ENCODE results near the gene MAMLD1.

MAMLD1 gene

GRCh38 chrX:150544222-150544787 is 181.2 kb downstream of the MAMLD1 start:
- DNase-seq (ENCODE audit: low read depth in 1 of 2, low spot score in 1 of 2) = no peak
- Histone ChIP-seq H3K4me3 (replicated peaks; ENCODE audit: insufficient read depth, low read length) (no peak overlapping the region), H3K27me3 (ENCODE audit: insufficient read depth, poor library complexity, severe bottlenecking) (no peaks in the 10 kb centered on the region), H3K27ac (replicated peaks) (no peak overlapping the region)
- TF ChIP-seq POLR2AphosphoS5 (IDR thresholded peaks at IDR 0.05; ENCODE audit: low read depth) (no peak), GABPA (IDR thresholded peaks at IDR 0.05; ENCODE audit: low read depth) (no peak), SPI1 (IDR thresholded peaks at IDR 0.05; ENCODE audit: borderline replicate concordance, low read depth) (no peak), CTCF (IDR thresholded peaks at IDR 0.05; ENCODE audit: insufficient read depth, low read length) (no peak)
- TF ChIP-seq, protein P1, sequence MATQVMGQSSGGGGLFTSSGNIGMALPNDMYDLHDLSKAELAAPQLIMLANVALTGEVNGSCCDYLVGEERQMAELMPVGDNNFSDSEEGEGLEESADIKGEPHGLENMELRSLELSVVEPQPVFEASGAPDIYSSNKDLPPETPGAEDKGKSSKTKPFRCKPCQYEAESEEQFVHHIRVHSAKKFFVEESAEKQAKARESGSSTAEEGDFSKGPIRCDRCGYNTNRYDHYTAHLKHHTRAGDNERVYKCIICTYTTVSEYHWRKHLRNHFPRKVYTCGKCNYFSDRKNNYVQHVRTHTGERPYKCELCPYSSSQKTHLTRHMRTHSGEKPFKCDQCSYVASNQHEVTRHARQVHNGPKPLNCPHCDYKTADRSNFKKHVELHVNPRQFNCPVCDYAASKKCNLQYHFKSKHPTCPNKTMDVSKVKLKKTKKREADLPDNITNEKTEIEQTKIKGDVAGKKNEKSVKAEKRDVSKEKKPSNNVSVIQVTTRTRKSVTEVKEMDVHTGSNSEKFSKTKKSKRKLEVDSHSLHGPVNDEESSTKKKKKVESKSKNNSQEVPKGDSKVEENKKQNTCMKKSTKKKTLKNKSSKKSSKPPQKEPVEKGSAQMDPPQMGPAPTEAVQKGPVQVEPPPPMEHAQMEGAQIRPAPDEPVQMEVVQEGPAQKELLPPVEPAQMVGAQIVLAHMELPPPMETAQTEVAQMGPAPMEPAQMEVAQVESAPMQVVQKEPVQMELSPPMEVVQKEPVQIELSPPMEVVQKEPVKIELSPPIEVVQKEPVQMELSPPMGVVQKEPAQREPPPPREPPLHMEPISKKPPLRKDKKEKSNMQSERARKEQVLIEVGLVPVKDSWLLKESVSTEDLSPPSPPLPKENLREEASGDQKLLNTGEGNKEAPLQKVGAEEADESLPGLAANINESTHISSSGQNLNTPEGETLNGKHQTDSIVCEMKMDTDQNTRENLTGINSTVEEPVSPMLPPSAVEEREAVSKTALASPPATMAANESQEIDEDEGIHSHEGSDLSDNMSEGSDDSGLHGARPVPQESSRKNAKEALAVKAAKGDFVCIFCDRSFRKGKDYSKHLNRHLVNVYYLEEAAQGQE (IDR thresholded peaks at IDR 0.05; ENCODE audit: insufficient replicate concordance, low read depth) = no peak

DNA sequence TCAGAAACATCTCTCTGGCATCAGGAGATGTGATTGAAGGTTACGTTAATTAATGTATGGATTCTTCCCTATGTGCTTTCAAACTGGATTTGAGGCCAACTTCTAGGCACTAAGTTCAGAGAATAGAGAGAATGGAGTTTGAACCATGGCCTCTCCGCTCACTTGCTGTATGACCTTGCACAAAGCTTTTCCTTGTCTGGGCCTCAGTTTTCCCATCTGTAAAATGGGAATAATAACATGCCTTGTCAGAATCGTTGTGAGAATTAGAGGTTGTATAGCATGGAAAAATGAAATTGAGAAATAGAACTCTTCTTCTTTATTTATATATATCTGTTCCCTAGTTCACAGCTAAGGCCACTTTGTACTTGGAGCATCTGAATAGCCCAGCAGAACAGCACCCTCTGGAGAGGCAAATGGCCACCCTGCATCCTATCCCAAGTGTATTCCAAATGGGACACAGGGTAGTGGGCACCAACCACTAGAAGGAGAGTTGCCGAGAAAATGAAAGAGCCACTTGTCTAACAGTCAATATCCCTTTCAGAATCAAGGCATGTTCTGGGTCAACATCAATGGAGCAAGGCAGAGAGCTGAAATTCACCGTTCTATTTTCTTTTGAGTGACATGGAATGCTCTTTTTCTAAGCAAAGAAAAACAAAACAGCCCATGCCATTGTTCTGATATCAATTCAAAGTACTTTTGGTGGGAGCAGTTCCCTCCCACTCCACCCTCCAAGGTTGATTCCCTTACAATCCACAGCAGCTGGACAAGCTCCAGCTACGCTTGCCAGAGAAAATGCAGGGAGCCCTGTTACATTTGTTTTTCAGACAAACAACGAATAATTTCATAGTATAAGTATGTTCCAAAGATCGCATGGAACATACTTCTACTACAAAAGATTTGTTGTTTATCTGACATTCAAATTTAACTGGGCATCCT is 182.0 kb downstream of the MAMLD1 start:
- Histone ChIP-seq H3K27ac (replicated peaks) (no peak overlapping the region), H3K4me3 (replicated peaks; ENCODE audit: insufficient read depth, low read length) (no peak overlapping the region), H3K27me3 (ENCODE audit: insufficient read depth, poor library complexity, severe bottlenecking) (no peaks in the 10 kb centered on the region)
- TF ChIP-seq POLR2AphosphoS5 (IDR thresholded peaks at IDR 0.05; ENCODE audit: low read depth) (no peak), CTCF (IDR thresholded peaks at IDR 0.05; ENCODE audit: insufficient read depth, low read length) (no peak), SPI1 (IDR thresholded peaks at IDR 0.05; ENCODE audit: borderline replicate concordance, low read depth) (no peak), GABPA (IDR thresholded peaks at IDR 0.05; ENCODE audit: low read depth) (no peak)
- TF ChIP-seq, protein P1 (IDR thresholded peaks at IDR 0.05; ENCODE audit: insufficient replicate concordance, low read depth) = no peak
- no peak for DNase-seq (ENCODE audit: low read depth in 1 of 2, low spot score in 1 of 2)

GRCh38 chrX:150546711-150547153 is 183.6 kb downstream of the MAMLD1 start:
- TF ChIP-seq GABPA (IDR thresholded peaks at IDR 0.05; ENCODE audit: low read depth) (no peak), SPI1 (IDR thresholded peaks at IDR 0.05; ENCODE audit: borderline replicate concordance, low read depth) (no peak), CTCF (IDR thresholded peaks at IDR 0.05; ENCODE audit: insufficient read depth, low read length) (no peak), POLR2AphosphoS5 (IDR thresholded peaks at IDR 0.05; ENCODE audit: low read depth) (no peak)
- TF ChIP-seq, protein P1 (IDR thresholded peaks at IDR 0.05; ENCODE audit: insufficient replicate concordance, low read depth) = no peak
- no peak overlapping the region for H3K4me3 ChIP-seq (replicated peaks; ENCODE audit: insufficient read depth, low read length)
- DNase-seq (ENCODE audit: low read depth in 1 of 2, low spot score in 1 of 2) = no peak
- H3K27ac ChIP-seq (replicated peaks) = no peak overlapping the region
- no peaks in the 10 kb centered on the region for H3K27me3 ChIP-seq (ENCODE audit: insufficient read depth, poor library complexity, severe bottlenecking)
